ENCODE measurements around the gene CARD14.

Gene CARD14

DNA sequence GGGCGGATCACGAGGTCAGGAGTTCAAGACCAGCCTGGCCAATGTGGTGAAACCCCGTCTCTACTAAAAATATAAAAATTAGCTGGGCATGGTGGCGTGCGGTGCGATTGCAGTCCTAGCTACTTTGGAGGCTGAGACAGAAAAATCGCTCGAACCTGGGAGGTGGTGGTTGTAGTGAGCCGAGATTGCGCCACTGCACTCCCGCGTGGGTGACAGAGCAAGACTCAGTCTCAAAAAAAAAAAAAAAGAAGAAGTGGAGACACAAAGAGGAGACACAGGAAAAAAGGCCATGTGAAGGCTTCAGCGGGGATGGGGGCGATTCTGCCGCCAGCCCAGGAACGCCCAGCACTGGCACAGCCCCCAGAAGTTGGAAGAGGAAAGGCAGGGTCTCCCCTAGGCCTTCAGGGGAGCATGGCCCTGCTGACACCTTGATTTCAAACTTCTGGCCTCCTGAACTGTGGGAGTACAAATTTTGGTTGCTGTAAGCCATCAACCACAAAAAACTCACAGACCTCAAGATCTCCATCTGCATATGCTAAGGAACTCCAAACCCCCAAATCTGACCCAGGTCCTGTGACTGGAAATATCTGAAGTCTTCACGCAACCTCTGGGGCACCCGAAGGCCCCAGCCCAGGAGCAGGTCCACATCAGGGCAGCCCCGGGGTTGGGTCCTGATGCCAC is 43.3 kb downstream of the CARD14 start:
- no peak for DNase-seq

DNA sequence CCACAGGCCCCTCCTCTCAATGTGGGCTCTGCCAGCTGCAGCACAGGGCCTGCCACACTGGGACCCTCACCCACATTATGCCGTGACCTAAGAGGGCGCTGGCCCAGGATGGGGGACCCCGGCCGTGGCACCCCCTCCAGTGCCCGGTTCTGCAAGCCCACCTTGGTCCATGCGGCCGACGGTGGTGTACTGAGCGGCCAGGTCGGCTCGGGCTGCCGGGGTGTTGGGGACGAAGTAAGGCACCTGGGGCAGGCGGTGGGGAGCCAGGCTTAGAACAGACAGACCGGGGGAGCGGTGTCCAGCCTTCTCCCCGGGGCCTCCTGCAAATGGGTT is 43.8 kb downstream of the CARD14 start:
- no peak for DNase-seq

GRCh38 chr17:80214012-80214877 is 44.4 kb downstream of the CARD14 start:
- no peak for DNase-seq

DNA sequence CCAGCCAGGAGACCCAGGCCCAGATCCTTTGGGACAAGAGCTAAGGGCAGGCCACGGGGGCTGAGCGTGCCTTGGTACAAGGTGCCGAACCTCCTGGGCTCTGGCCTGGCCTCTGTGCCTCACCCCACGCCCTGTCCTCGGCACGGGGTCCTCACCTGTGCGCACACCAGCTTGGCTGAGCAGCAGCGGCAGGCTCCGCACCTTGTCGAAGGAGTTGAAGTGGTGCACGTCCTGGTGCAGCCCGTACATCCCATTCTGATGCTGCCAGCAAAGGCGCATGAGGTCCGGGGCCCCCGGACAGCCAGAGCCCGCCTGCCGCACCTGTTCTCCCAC is 45.0 kb downstream of the CARD14 start:
- DNase-seq: no peak

DNA sequence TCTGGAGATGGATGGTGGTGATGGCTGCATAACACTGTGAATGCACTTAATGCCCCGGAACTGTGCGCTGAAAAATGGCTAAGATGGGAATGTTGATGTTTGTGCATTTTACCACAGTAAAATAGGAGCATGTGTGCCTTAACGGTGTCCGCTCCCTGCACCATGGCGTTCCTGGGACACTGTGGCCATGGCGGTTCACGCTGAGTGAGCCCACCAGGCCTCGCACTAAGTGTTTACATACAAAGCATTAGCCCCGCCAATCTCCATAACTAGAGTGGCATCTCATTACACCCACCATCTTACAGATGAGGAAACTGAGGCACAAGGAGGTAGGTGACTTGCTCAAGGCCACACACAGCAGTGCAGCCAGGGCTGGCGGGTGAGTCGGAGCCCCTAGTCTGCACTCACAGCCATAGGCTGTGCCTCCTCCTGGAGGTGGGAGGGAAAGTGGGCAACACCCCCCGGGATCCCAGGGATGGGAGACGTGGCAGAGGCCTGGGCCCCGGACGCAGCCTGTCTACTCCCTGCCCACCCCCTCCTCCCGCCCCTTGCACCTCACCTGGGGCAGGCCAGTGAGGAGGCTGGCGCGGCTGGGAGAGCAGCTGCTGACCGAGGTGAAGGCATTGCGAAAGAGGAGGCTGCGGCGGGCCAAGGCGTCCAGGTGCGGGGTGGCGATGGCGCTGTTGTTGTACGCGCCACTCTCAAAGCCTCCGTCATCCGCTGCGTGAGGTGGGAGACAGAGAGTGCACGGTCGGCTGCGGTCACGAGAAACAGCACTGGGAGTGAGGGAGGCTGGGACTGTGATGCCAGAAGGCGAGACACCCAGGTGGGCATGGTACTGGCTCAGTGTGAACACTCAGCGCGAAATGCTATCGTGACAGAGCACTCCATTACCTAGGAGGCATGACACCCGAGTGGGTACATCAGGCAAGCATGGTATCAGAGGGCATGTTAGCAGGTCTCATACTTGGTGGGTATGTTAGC is 46.9 kb downstream of the CARD14 start:
- no peak for DNase-seq

DNA sequence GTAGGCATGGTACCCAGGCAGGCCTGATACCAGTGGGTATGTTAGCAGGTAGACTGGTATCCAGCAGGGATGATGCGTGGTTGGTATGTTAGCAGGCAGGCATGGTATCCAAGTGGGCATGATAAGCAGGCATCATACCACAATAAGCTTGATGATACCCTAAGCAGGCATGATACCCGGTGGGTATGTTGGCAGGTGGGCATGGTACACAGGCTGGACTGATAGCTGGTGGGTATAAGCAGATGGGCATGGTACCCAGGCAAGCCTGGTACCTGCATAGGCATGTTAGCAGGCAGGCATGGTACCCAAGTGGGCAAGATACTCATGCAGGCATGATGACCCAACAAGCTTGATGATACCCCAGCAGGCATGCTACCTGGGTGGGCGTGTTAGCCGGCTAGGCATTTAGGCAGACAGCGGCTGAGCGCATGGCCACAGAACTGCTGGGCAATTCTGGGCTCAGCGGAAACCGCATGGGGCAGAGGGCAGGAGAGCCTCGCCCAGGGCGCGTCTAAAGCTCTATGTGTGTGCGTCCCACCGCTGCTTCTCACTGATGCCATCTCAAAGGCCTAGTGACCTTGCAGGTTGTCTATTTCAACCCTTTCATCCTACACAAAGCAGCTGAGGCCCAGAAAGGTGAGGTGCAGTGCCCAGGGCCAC is 48.0 kb downstream of the CARD14 start:
- DNase-seq: no peak

DNA sequence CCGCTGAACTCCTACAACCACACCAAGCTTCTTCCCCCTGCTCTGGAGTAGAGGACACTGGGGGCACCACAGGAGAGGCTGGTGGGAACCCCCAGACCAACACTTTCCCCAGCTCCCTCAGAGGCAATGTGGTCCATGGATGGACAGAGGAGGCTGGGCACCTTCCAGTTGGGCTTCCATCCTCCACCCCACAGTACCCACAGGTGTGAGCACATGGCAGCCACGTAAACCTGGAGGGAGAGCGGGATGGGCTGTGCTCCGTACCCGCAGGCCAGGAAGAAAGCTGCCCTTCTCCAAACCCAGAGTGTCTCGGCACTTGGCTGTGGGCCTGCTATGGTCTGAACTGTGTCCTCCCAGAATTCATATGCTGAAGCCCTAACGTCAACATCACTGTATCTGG is 48.6 kb downstream of the CARD14 start:
- DNase-seq: no peak

DNA sequence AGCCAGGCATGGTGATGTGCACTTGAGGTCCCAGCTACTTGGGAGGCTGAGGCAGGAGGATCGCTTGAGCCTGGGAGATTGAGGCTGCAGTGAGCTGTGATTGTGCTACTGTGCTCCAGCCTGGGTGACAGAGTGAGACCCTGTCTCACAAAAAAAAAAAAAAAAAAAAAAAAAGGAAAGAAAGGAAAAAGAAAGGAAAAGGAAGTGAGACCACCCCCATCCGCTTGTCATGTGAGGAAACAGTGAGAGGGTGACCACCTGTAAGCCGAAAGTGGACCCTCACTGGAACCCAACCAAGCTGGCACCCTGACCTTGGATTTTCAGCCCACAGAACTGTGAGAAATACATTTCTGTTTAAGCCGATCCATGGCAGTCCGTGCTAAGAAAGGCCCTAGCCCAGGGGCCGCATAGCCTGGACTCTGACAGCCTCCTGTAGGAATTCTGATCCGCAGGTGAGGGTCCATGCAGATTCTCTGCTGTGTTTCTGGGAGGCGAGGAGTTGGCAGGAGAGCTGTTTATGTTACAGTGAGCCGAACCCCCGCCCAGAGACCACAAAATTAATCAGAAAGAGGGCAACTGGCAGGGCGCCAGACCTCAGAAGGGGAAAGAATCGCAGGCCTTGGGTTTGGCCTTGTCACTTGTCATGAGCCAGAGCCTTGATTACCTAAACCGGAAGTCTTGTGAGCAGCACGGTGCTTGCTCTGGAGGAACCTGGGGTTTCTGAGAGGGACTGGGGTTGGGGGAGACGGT is 49.4 kb downstream of the CARD14 start:
- peak; percentile 89 for DNase-seq

GRCh38 chr17:80219763-80220053 is 49.9 kb downstream of the CARD14 start:
- no peak for DNase-seq

DNA sequence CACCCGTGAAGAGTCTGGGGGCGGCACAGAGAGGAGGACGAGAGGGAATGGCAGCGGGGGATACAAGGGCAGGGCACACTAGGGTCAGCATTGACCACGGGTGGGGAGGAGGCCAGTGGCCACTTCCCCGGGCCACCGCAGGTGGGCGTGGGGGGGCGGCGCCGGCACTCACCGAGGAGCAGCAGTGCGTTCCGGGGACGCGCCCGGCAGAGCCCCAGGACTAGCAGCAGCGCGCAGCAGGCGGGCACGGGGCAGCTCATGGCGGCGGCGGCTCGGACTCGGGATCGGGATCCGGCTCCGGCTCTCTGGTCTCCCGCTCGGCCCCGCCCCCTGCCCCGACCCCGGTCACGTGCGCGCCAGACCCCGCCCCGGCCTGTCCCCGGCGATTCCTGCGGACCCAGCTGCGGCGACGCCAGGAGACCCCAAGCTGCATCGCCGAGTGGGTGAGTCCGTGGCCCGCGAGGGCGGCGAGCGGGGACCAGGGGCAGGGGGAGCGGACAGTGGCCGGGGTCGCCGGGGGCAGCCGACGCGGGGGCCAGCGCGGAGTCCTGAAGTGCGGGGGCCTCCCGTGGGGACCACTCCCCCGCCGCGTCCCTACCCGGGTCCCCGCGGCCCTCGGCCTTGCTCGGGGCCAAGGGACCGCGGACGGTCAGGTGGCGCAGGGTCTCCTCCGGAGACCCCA is 50.4 kb downstream of the CARD14 start, which contains the start of the genes SGSH and SLC26A11:
Gene SGSH, minus strand, starts transcription at position 280 of the 682 bp plus-strand sequence. Its CDS starts 20 bp downstream, at position 260.
Gene SLC26A11, plus strand, starts transcription at position 374 of the 682 bp plus-strand sequence. CDS start 1,134 bp downstream, outside the sequence.
- peak; percentile 43 for DNase-seq

GRCh38 chr17:80220736-80221215 is 50.9 kb downstream of the CARD14 start:
- DNase-seq: peak; percentile 10

DNA sequence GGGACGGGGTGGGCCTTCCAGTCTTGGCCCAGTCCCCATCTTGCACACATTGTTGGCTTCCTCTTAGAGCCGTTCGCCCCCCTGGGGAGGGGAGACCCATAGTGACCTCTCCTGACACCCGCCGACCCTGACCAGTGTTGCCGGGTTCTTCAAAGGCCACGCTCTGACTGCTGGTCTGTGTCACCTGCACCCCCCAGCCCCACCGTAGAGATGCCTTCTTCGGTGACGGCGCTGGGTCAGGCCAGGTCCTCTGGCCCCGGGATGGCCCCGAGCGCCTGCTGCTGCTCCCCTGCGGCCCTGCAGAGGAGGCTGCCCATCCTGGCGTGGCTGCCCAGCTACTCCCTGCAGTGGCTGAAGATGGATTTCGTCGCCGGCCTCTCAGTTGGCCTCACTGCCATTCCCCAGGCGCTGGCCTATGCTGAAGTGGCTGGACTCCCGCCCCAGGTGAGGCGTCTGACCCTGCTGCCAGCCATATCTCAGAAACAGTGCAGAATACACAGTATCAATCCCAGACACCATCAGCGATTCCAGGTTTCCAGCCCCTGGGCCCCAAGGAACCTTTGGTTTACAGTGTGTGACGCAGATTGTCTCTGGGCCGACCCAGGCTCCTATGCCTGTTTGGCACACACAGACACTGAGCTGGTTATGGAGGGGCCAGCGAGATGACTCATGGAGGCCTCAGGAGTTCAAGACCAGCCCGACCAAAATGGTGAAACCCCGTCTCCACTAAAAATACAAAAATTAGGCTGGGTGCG is 51.7 kb downstream of the CARD14 start:
- DNase-seq: no peak

DNA sequence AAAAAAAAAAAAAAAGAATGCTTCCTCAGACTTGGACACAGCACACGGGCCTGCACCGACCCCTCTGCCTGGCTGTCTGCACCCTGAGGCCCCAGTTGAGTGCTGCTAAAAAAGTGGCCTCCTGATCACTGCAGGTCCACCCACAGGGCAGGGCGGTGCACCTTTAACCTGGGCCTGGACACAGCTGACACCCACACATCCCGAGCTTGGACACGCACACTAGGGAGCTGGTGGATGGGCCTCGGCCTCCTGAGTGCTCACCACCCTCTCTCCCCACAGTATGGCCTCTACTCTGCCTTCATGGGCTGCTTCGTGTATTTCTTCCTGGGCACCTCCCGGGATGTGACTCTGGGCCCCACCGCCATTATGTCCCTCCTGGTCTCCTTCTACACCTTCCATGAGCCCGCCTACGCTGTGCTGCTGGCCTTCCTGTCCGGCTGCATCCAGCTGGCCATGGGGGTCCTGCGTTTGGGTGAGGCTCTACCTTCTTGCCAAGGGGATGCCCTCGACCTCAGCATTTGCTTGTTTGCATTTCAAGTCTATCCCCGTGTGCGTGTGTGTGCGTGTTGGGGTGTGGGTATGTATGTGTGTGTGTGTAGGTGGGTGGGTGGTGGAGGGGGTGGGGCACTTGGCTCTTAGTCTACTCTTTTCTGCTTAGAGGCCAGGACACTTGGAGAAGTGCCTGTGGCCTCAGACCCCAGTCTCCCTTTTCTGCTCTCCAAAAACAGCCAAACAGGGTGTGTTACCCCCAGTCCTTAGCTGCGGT is 52.7 kb downstream of the CARD14 start:
- DNase-seq: no peak

DNA sequence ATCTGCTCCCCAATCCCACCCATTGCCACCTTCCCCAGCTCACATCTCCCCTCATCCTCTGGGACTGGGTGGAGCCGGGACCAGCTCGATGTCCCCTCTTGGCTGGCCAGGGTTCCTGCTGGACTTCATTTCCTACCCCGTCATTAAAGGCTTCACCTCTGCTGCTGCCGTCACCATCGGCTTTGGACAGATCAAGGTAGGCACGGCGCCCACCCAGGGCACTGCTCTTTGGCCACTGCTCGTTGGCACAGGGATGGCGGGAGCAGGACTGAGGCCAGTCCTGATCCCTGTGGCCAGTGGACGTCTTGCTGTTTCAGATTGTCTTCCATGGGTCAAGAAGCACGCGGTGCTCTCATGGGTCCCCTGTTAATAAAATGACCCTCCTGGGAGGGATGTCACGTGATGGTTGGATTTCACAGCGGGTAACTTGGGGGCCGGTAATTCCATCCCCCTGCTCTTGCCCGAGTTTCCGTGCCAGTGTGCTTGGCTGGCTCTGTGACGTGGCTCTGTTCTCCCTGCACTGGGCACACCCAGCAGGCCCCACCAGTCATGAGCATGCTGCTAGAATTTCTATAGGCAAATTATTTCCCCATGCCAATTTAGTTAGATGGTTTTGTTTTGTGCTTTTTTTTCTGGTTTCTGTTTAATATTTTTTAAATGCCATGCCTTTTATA is 53.4 kb downstream of the CARD14 start:
- no peak for DNase-seq

GRCh38 chr17:80223838-80224497 is 54.1 kb downstream of the CARD14 start:
- DNase-seq: no peak

- DNase-seq: no peak
Observed at GRCh38 chr17:80224683-80225082, 54.9 kb downstream of the CARD14 start.

DNA sequence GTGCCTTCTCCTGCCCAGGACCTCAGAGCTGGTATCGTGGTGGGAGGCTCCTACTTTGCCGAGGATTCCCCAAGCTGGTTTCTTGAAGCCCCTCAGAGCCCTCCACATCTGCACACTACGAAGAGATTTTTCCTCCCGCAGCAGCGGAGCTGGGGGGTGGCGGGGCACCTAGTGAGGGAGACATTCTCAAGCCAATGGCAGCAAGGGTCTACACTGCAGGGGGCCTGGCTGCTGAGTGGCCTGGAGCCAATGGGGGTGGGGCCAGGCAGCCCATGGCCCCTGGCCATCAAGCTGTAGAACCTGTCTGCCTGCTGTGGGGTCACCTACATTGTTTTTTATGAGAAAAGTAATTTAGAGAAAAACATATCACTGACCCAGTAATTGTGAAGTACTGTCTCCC is 55.4 kb downstream of the CARD14 start:
- no peak for DNase-seq

GRCh38 chr17:80227156-80227555 is 57.3 kb downstream of the CARD14 start:
- DNase-seq: no peak
